Spleen (tissue), 11 donors: ENCODE data around the gene TNFRSF1B. TPM values are rescaled to one million over a fixed set of nuclear protein-coding genes. Genes with fewer than 3 reads are reported as not detected.

Source experiments
- DNase-seq: peaks from one replicate; pipeline ENCODE4 v3.0.0-alpha.2; 2020
- H3K27ac ChIP-seq, 8 donors: fragments of 200-600 bp; sonication (generic) in 7 of 8; 1 replicate in 4 of 8; 2 replicates in 4 of 8; pipeline versions ENCODE4 v1.5.0 to v1.8.0; 2016 to 2021; ENCODE audit warnings: inconsistent platforms in 4 of 8, mild to moderate bottlenecking in 4 of 8, moderate library complexity in 1 of 8
- H3K27me3 ChIP-seq, 7 donors: fragments of 200-600 bp; sonication (generic) in 6 of 7; replicated peaks in 1 of 7; 1 replicate in 4 of 7; 2 replicates in 3 of 7; pipeline versions ENCODE4 v1.5.0 to v1.8.0; 2016 to 2021; ENCODE audit warnings: inconsistent platforms in 3 of 7, mild to moderate bottlenecking in 1 of 7
- H3K36me3 ChIP-seq, 6 donors: fragments of 200-600 bp; sonication (generic) in 5 of 6; 1 replicate in 4 of 6; 2 replicates in 2 of 6; pipeline versions ENCODE4 v1.5.0 to v1.8.0; 2016 to 2021; ENCODE audit warnings: inconsistent platforms in 2 of 6
- H3K4me1 ChIP-seq, 6 donors: fragments of 200-600 bp; sonication (generic) in 5 of 6; 1 replicate in 3 of 6; 2 replicates in 3 of 6; pipeline versions ENCODE4 v1.5.0 to v1.8.0; 2016 to 2021; ENCODE audit warnings: inconsistent platforms in 3 of 6
- H3K4me3 ChIP-seq, 8 donors: fragments of 200-600 bp; sonication (generic) in 7 of 8; 1 replicate in 4 of 8; 2 replicates in 4 of 8; pipeline versions ENCODE4 v1.5.0 to v1.8.0; 2016 to 2021; ENCODE audit warnings: inconsistent platforms in 4 of 8, mild to moderate bottlenecking in 4 of 8, moderate library complexity in 2 of 8
- H3K9me3 ChIP-seq, 8 donors: fragments of 200-600 bp; sonication (generic) in 7 of 8; 1 replicate in 4 of 8; 2 replicates in 4 of 8; pipeline versions ENCODE4 v1.5.0 to v1.8.0; 2016 to 2021; ENCODE audit warnings: inconsistent platforms in 4 of 8
- POLR2A ChIP-seq, 3 donors: fragments of 450-650 bp; IDR thresholded peaks; one replicate each; pipeline ENCODE4 v1.5.1; 2017; ENCODE audit warnings: antibody characterized with exemption in 3 of 3, mild to moderate bottlenecking in 1 of 3
- POLR2AphosphoS5 ChIP-seq, 3 donors: sonication (generic); formaldehyde crosslinking; IDR thresholded peaks; one replicate each; pipeline ENCODE4 v1.5.1; 2017; ENCODE audit warnings: antibody characterized with exemption in 3 of 3
- WGBS, 5 donors: extraction: QIAGEN DNeasy Blood & Tissue Kit in 3 of 5; methylation state at CpG; one replicate each; pipeline versions ENCODE4 v1.1.5 to v1.1.7; 2013 to 2018; 5-methylcytosine and 5-hydroxymethylcytosine counted together
- intact Hi-C: fragments of 100-400 bp; cut with DNase I; formaldehyde crosslinking; loops from one replicate; pipeline ENCODE4 v1.15.0; 2023; ENCODE audit warnings: low total_unique reads
- polyA plus RNA-seq, 3 donors: library from polyadenylated mRNA; stranded (reverse); fragments of 200-250 nt; gene quantifications; one replicate each; pipeline ENCODE4 v1.2.1, GENCODE V29; 2013
- total RNA-seq, 7 donors: library from RNA; depleted of rRNA in 3 of 7; stranded (reverse); fragments of >200 nt in 3 of 7; fragmentation: NEBNext Ultra II Directional in 4 of 7; extraction: Animal tissue kit (Norgen Biotek cat#: 25700) in 4 of 7; gene quantifications; one replicate each; pipeline versions ENCODE4 v1.1.0 to v1.2.1, GENCODE V29; 2016 to 2021
- TF ChIP-seq, protein P1 (sequence below), 11 experiments: fragments of 200-600 bp in 7 of 11; fragments of 450-650 bp in 4 of 11; sonication (generic) in 4 of 11; IDR thresholded peaks in 8 of 11; conservative IDR thresholded peaks in 3 of 11; 1 replicate in 7 of 11; 2 replicates in 4 of 11; pipeline versions ENCODE4 v1.4.0 to v1.8.0; 2016 to 2021; ENCODE audit warnings: antibody characterized with exemption in 11 of 11, inconsistent platforms in 4 of 11, mild to moderate bottlenecking in 1 of 11
- donor health status: healthy with polysubstance abuse.
- donor health status: DM: no; HTN: no; CAD: no; lungs with moderate emphysema.
- donor health status: DM: no; HTN: no; CAD: no.
- donor health status: Bipolar disorder and iron deficiency.
- donor health status: healthy.
- donor health status: DM: no; HTN: no; CAD: no.
- donor health status: DM: yes; HTN: yes; CAD: no.

TNFRSF1B gene
- total and polyA plus RNA-seq, 10 donors = 28.5 to 233 (median 167) TPM

DNA sequence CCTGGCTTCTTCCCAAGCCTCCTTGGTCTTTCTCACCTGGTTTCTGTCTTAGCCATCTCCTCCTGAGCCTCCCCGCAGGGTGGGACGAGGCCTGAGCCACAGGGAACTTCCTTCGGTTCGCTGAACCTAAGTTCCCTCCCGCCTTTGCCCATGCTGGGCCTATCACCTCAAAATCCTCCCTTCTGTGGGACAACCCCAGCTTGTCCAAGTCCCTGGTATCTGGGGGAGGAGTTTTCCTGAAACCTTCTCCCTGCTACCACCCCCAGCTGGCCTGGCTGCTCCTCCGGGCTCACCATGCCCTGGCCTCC, 35.4 kb downstream of the TNFRSF1B start:
- Histone ChIP-seq H3K9me3 (no peaks in the 10 kb centered on the region), H3K4me3 (peak overlapping the region in 1 of 8 donors; percentile 16), H3K36me3 (peaks cover 0 to 100% (median 66%) of the 10 kb centered on the region in 6 donors), H3K27me3 (no peaks in the 10 kb centered on the region), H3K4me1 (peaks cover 0 to 97% (median 63%) of the 10 kb centered on the region in 6 donors), H3K27ac (peak overlapping the region in 7 of 8 donors; percentile 40 to 86 (median 70))
- DNase-seq = no peak
- 76 to 85% (median 81%) methylated on average over 6 of the region's 6 CpGs for whole genome bisulfite sequencing, 5 donors
- TF ChIP-seq, protein P1, sequence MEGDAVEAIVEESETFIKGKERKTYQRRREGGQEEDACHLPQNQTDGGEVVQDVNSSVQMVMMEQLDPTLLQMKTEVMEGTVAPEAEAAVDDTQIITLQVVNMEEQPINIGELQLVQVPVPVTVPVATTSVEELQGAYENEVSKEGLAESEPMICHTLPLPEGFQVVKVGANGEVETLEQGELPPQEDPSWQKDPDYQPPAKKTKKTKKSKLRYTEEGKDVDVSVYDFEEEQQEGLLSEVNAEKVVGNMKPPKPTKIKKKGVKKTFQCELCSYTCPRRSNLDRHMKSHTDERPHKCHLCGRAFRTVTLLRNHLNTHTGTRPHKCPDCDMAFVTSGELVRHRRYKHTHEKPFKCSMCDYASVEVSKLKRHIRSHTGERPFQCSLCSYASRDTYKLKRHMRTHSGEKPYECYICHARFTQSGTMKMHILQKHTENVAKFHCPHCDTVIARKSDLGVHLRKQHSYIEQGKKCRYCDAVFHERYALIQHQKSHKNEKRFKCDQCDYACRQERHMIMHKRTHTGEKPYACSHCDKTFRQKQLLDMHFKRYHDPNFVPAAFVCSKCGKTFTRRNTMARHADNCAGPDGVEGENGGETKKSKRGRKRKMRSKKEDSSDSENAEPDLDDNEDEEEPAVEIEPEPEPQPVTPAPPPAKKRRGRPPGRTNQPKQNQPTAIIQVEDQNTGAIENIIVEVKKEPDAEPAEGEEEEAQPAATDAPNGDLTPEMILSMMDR (IDR thresholded peaks at IDR 0.05 in 8 of 11, conservative IDR thresholded peaks at IDR 0.05 in 3 of 11) = no peak
- TF ChIP-seq POLR2AphosphoS5 (IDR thresholded peaks at IDR 0.05) = peak in 2 of 3 donors; percentile 27 to 32
- intact Hi-C loops = no loop called here

DNA sequence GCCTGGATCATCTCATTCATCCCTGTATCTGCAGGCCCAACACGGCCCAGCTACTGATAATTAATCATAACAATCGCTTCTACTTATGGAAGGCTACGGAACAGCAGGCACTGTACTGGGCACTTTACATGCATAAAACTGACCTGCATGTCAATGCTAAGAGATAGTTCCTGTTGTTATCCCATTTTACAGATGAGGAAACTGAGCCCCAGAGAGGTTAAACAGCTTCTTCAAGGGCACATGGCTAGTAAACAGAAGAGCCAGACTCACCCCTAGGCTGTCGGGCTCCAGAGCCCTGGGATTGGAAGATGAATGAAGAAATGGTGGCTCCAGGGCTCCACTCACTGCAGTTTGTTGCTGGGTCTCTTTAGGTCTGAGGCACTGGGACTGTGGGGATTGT, 35.8 kb downstream of the TNFRSF1B start:
- H3K27ac ChIP-seq = peak overlapping the region in 4 of 8 donors; percentile 65 to 86 (median 76)
- WGBS, 5 donors = 90 to 95% (median 92%) methylated on average over 4 of the region's 4 CpGs
- H3K27me3 ChIP-seq = no peaks in the 10 kb centered on the region
- intact Hi-C loops = no loop called here
- peaks cover 0 to 100% (median 69%) of the 10 kb centered on the region in 6 donors for H3K36me3 ChIP-seq
- no peaks in the 10 kb centered on the region for H3K9me3 ChIP-seq
- H3K4me3 ChIP-seq = no peak overlapping the region
- TF ChIP-seq, protein P1 (IDR thresholded peaks at IDR 0.05 in 8 of 11, conservative IDR thresholded peaks at IDR 0.05 in 3 of 11) = no peak
- TF ChIP-seq POLR2A (IDR thresholded peaks at IDR 0.05) = no peak
- no peak for TF ChIP-seq POLR2AphosphoS5 (IDR thresholded peaks at IDR 0.05)
- DNase-seq = no peak
- peaks cover 0 to 97% (median 60%) of the 10 kb centered on the region in 6 donors for H3K4me1 ChIP-seq

DNA sequence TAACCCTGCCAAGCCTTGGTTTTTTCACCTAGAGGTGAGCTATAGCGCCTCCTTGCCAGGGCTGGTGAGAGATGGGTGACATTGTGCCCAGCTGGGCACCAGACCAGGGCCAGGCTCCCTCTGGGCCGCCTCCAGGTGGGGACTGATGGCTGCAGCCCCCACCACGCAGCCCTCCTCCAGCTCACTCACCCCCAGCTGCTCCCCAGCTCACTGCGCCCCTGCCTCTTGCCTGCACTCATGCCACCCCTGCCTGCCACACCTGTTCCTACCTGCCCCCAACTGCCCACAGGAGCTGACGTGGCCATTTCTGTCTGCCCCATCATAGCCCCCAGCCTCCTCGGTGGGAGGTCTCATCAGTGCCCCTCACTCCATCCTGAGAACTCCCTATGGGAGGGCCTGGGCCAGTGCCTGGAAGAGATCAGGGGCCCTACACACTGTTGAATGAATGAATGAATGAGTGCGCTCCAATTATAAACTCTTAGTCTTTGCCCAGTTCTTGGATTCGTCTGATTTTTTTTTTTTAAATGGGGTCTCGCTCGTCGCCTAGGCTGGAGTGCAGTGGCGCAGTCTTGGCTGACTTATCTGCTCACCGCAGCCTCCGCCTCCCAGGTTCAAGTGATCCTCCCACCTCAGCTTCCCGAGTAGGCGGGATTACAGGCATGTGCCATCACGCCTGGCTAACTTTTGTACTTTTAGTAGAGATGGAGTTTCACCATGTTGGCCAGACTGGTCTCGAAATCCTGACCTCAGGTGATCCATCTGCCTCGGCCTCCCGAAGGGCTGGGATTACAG, 36.6 kb downstream of the TNFRSF1B start:
- Histone ChIP-seq H3K36me3 (peaks cover 0 to 100% (median 71%) of the 10 kb centered on the region in 6 donors), H3K9me3 (no peaks in the 10 kb centered on the region), H3K27me3 (no peaks in the 10 kb centered on the region), H3K27ac (peak overlapping the region in 6 of 8 donors; percentile 1 to 86 (median 68)), H3K4me1 (peaks cover 0 to 97% (median 61%) of the 10 kb centered on the region in 6 donors), H3K4me3 (no peak overlapping the region)
- TF ChIP-seq, protein P1 (IDR thresholded peaks at IDR 0.05 in 8 of 11, conservative IDR thresholded peaks at IDR 0.05 in 3 of 11) = no peak
- peak in 2 of 3 donors; percentile 6 to 69 for TF ChIP-seq POLR2AphosphoS5 (IDR thresholded peaks at IDR 0.05)
- intact Hi-C loops = no loop called here
- peak; percentile 74 for DNase-seq
- WGBS, 5 donors = 77 to 94% (median 87%) methylated on average over 19 to 20 of the region's 20 CpGs

DNA sequence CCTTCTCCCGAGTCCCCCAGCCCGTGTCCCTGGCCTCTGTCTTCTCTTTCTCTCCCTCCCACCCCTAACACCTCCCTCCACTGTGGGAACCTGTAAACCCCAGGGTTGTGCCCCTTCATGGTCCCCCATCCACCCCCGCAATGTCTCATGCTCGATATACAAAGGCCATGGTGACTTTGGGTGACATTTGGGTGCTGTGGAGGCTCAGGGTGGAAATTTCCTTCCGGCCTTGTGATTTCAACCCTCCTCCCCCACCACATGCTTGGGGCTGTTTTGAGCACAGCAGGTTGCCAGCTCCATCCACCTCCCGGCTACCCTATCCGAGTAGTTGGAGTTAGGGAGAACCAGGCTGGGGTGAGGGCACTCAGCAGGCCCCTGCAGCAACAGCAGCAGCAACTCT, 37.3 kb downstream of the TNFRSF1B start:
- H3K27ac ChIP-seq = peak overlapping the region in 6 of 8 donors; percentile 1 to 86 (median 68)
- no peaks in the 10 kb centered on the region for H3K27me3 ChIP-seq
- H3K36me3 ChIP-seq = peaks cover 0 to 100% (median 73%) of the 10 kb centered on the region in 6 donors
- WGBS, 5 donors = 61 to 84% (median 66%) methylated on average over 7 of the region's 7 CpGs
- H3K4me3 ChIP-seq = no peak overlapping the region
- peaks cover 3 to 97% (median 64%) of the 10 kb centered on the region in 6 donors for H3K4me1 ChIP-seq
- DNase-seq = peak; percentile 76
- peak in 1 of 3 donors; percentile 19 for TF ChIP-seq POLR2AphosphoS5 (IDR thresholded peaks at IDR 0.05)
- TF ChIP-seq, protein P1 (IDR thresholded peaks at IDR 0.05 in 8 of 11, conservative IDR thresholded peaks at IDR 0.05 in 3 of 11) = no peak
- intact Hi-C loops = no loop called here
- no peaks in the 10 kb centered on the region for H3K9me3 ChIP-seq
